ENCODE data around the gene GRB2.

- TF ChIP-seq CTCF (IDR thresholded peaks at IDR 0.05), result no peak
- peak in 1 of 2 donors; percentile 43 for TF ChIP-seq POLR2A (IDR thresholded peaks at IDR 0.05)
Observed at GRCh38 chr17:75313941-75314551, 91.4 kb downstream of the GRB2 start.
